ENCODE measurements around the gene NOX1.

NOX1 gene

DNA sequence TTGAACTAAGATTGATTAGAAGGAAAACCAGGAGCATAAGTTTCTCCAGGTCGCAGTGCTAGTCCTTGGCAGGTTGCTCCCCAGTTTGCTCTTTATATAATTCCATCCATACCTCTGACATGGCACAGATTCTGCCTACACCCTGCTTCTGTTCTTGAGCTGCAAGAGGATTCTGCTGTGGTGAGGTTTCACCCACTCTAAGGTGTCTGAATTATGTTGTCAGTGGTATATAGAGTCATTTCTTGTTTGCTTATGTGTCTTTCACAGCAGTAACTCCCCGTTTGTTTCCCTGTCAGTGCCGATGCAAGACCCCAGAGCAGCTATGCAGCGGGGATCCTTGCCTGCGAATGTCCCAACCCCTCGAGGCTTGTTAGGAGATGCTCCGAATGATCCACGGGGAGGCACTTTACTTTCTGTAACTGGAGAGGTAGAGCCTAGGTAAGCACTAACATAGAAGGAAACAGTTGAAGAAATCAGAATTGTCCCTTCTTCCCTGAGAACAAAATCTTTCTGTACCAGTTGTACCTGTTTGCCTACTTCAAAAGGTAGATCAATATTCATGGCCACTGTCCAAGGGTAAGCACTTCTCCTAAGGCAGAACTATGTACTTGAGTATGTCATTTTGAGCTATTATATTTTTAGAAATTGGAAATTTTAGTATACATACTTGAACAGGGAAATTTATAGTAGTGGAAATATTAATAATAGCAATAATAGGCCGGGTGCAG, 42.8 kb downstream of the NOX1 start:
- Histone ChIP-seq H3K79me2 (ENCODE audit: insufficient read depth, low read depth) (no peaks in the 10 kb centered on the region), H3K4me2 (no peak overlapping the region), H3K36me3 (ENCODE audit: insufficient read depth) (no peaks in the 10 kb centered on the region; the same call in 1 of the 2 replicates), H2AFZ (ENCODE audit: low read depth) (no peak overlapping the region), H3K4me1 (ENCODE audit: low read depth, poor library complexity, severe bottlenecking) (no peaks in the 10 kb centered on the region), H4K20me1 (ENCODE audit: insufficient read depth) (no peaks in the 10 kb centered on the region), H3K4me3 (IDR thresholded peaks at IDR 0.05; ENCODE audit: insufficient read depth, low read depth, low read length) (no peak overlapping the region), H3K9ac (no peak overlapping the region), H3K27me3 (ENCODE audit: insufficient read depth, low read depth) (no peaks in the 10 kb centered on the region), H3K27ac (no peak overlapping the region)
- TF ChIP-seq, protein P1, sequence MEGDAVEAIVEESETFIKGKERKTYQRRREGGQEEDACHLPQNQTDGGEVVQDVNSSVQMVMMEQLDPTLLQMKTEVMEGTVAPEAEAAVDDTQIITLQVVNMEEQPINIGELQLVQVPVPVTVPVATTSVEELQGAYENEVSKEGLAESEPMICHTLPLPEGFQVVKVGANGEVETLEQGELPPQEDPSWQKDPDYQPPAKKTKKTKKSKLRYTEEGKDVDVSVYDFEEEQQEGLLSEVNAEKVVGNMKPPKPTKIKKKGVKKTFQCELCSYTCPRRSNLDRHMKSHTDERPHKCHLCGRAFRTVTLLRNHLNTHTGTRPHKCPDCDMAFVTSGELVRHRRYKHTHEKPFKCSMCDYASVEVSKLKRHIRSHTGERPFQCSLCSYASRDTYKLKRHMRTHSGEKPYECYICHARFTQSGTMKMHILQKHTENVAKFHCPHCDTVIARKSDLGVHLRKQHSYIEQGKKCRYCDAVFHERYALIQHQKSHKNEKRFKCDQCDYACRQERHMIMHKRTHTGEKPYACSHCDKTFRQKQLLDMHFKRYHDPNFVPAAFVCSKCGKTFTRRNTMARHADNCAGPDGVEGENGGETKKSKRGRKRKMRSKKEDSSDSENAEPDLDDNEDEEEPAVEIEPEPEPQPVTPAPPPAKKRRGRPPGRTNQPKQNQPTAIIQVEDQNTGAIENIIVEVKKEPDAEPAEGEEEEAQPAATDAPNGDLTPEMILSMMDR (conservative IDR thresholded peaks at IDR 0.05; ENCODE audit: low read depth, low read length), result no peak

DNA sequence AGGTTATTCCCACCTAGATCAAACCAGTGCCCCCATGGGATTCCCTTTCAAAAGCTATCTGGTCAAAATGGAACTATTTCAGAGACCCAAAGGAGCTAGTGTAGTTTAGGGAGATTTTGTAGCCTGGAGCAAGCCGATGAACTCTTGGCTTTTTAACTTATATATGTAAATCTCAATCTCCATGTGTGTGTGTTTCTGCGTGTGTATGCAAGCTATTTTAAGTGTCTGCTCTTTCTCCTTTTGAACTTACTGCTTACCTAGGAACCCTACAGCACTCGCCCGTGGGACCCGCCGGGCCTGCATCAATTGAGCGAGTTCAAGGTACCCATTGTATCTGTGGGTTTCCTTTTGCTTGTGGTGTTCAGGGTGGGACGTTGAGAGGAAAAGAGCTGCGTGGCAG, 43.6 kb downstream of the NOX1 start:
- Histone ChIP-seq H3K79me2 (ENCODE audit: insufficient read depth, low read depth) (no peaks in the 10 kb centered on the region), H3K27ac (no peak overlapping the region), H3K4me2 (no peak overlapping the region), H3K27me3 (ENCODE audit: insufficient read depth, low read depth) (no peaks in the 10 kb centered on the region), H3K4me3 (IDR thresholded peaks at IDR 0.05; ENCODE audit: insufficient read depth, low read depth, low read length) (no peak overlapping the region), H3K4me1 (ENCODE audit: low read depth, poor library complexity, severe bottlenecking) (no peaks in the 10 kb centered on the region), H3K36me3 (ENCODE audit: insufficient read depth) (no peaks in the 10 kb centered on the region; the same call in 1 of the 2 replicates), H2AFZ (ENCODE audit: low read depth) (no peak overlapping the region), H4K20me1 (ENCODE audit: insufficient read depth) (no peaks in the 10 kb centered on the region), H3K9ac (no peak overlapping the region)
- TF ChIP-seq, protein P1 (conservative IDR thresholded peaks at IDR 0.05; ENCODE audit: low read depth, low read length), result no peak

DNA sequence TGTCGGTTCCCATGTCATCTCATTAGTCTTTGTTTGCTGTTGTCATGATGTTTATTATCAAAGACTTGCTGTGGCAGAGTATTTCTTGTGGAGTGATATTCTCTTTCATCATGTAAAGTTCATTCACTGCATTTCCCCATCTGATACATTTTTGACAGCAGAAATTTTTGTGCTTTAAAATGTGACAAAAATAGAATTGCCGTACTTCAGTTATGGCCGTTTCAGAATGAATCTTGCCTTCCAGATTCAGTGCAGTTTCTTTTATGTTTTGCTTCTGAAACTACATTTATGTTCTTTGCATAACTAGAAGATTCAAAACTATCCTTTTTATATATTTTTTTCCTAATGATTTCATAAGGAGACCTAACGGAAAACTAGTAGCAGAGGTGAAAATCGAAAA, 44.0 kb downstream of the NOX1 start:
- TF ChIP-seq, protein P1 (conservative IDR thresholded peaks at IDR 0.05; ENCODE audit: low read depth, low read length), result no peak
- no peaks in the 10 kb centered on the region; the same call in 1 of the 2 replicates for H3K36me3 ChIP-seq (ENCODE audit: insufficient read depth)

DNA sequence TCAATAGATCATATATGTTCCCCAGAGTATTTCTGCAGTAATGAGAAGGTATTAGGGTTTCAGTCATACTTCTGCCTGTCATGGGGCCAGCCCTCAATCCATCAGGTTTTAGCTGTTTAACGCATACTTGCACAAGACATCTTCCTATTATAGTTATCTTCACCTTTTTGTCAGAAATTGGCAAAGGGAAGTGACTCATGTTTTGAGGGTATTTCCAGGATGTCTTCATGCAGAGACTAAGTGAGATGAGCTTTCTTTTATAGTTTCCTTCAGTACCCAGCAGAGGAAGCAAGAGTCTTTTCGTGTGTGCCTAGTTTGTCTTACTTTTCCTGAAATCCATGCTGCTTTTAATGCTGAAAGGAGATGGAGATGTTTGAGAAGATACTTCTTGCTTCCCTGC, 44.4 kb downstream of the NOX1 start:
- no peaks in the 10 kb centered on the region; the same call in 1 of the 2 replicates for H3K36me3 ChIP-seq (ENCODE audit: insufficient read depth)
- no peaks in the 10 kb centered on the region for H3K27me3 ChIP-seq (ENCODE audit: insufficient read depth, low read depth)
- no peak overlapping the region for H3K4me2 ChIP-seq

More for the DNA sequence above, 44.0 kb downstream of the NOX1 start:
- Histone ChIP-seq H3K27ac (no peak overlapping the region), H3K4me3 (IDR thresholded peaks at IDR 0.05; ENCODE audit: insufficient read depth, low read depth, low read length) (no peak overlapping the region), H3K4me2 (no peak overlapping the region), H2AFZ (ENCODE audit: low read depth) (no peak overlapping the region), H3K79me2 (ENCODE audit: insufficient read depth, low read depth) (no peaks in the 10 kb centered on the region), H3K4me1 (ENCODE audit: low read depth, poor library complexity, severe bottlenecking) (no peaks in the 10 kb centered on the region), H3K27me3 (ENCODE audit: insufficient read depth, low read depth) (no peaks in the 10 kb centered on the region), H4K20me1 (ENCODE audit: insufficient read depth) (no peaks in the 10 kb centered on the region), H3K9ac (no peak overlapping the region)

More for the DNA sequence above, 44.4 kb downstream of the NOX1 start:
- H3K4me3 ChIP-seq (IDR thresholded peaks at IDR 0.05; ENCODE audit: insufficient read depth, low read depth, low read length), result no peak overlapping the region
- H3K79me2 ChIP-seq (ENCODE audit: insufficient read depth, low read depth), result no peaks in the 10 kb centered on the region
- H3K4me1 ChIP-seq (ENCODE audit: low read depth, poor library complexity, severe bottlenecking), result no peaks in the 10 kb centered on the region
- H3K9ac ChIP-seq, result no peak overlapping the region
- no peaks in the 10 kb centered on the region for H4K20me1 ChIP-seq (ENCODE audit: insufficient read depth)
- H2AFZ ChIP-seq (ENCODE audit: low read depth), result no peak overlapping the region
- no peak overlapping the region for H3K27ac ChIP-seq
- TF ChIP-seq, protein P1 (conservative IDR thresholded peaks at IDR 0.05; ENCODE audit: low read depth, low read length), result no peak
